Effector memory CD4-positive, alpha-beta T cell (primary cell): ENCODE data around the gene LBP.
"Not testable (repeated sequence)": the region's sequence is repeated elsewhere in the genome, so short reads cannot be mapped to it uniquely, and the experiment has no call there.

Source experiments
- DNase-seq, 3 donors: peaks; one replicate each; pipeline ENCODE4 v3.0.0-alpha.2; 2020
- H3K27ac ChIP-seq: 2 replicates; pipeline ENCODE4 v1.7.0; 2013; ENCODE audit warnings: mild to moderate bottlenecking, low read length, moderate library complexity; ENCODE audit not compliant: insufficient read depth, poor library complexity, severe bottlenecking
- H3K27me3 ChIP-seq: replicated peaks from 2 replicates; pipeline ENCODE4 v1.7.0; 2013; ENCODE audit warnings: mild to moderate bottlenecking, low read length; ENCODE audit not compliant: insufficient read depth, control insufficient read depth, poor library complexity, severe bottlenecking
- H3K36me3 ChIP-seq: 2 replicates; pipeline ENCODE4 v1.7.0; 2013; ENCODE audit warnings: mild to moderate bottlenecking, low read length, moderate library complexity; ENCODE audit not compliant: control insufficient read depth, insufficient read depth
- H3K4me1 ChIP-seq: 2 replicates; pipeline ENCODE4 v1.7.0; 2013; ENCODE audit warnings: low read length, mild to moderate bottlenecking; ENCODE audit not compliant: control insufficient read depth, insufficient read depth, poor library complexity, severe bottlenecking
- H3K4me3 ChIP-seq: 2 replicates; pipeline ENCODE4 v1.7.0; 2013; ENCODE audit warnings: low read length, low read depth, mild to moderate bottlenecking; ENCODE audit not compliant: insufficient read depth, poor library complexity, severe bottlenecking
- H3K9me3 ChIP-seq: 2 replicates; pipeline ENCODE4 v1.7.0; 2013; ENCODE audit warnings: mild to moderate bottlenecking, low read length, moderate library complexity; ENCODE audit not compliant: control insufficient read depth

LBP gene

DNA sequence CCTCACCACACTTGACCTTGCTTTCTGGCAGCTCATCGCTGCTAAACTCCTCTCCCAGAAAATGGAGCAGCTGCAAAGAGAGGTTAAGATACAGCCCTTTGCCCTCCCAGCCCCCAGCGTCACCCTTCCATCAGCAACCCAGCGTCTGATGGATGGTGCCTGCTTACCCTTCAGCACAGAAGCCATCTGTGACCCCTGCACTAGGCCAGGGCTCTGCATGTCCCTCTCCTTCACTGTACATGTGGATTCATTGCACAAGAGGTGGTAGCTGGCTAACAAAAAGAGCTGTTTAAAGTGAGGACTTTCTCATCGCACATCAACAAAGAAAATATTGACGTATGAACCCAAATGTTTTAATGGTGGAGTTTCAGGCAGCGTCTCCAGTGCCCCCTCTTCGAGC is 12.3 kb downstream of the LBP start:
- no peak overlapping the region for H3K27ac ChIP-seq
- H3K4me1 ChIP-seq, result no peaks in the 10 kb centered on the region
- no peaks in the 10 kb centered on the region for H3K36me3 ChIP-seq
- no peak overlapping the region for H3K4me3 ChIP-seq
- no peaks in the 10 kb centered on the region for H3K27me3 ChIP-seq
- H3K9me3 ChIP-seq, result no peaks in the 10 kb centered on the region
- DNase-seq, result no peak

DNA sequence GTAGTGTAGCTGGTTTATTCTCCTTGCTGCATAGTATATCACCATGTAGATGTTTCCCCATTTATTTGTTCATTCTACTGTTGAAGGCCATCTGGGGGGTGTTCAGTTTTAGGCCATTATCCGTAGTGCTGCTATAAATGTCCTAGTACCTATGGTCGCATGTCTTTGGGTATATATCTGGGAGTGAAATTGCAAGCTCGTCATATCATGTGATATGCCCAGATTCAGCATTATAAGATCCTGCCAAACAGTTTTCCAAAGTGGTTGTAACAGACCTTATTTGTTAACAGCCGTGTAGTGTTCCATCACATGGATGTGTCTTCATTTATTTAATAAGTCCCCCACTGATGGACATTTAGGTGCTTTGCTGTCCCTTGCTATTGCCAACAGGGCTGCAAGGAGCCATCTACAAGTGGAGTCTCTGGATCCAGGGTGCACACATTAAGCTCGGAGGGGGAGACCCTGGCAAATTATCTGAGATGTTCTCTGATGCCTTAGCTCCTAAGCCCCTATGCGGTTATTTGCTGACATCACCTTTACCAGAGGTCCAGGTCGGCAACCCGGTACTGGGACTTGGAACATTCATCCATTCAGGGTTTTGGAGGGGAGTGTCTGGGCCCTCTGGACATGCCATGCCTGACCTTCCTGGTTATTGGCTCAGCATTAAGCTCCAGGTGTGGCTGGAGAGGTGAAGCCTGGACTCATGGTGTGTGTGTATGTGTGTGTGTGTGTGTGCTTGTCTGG is 16.9 kb downstream of the LBP start:
- no peak for DNase-seq
- H3K4me1 ChIP-seq, result no peaks in the 10 kb centered on the region
- H3K4me3 ChIP-seq, result no peak overlapping the region
- no peaks in the 10 kb centered on the region for H3K36me3 ChIP-seq
- no peaks in the 10 kb centered on the region for H3K9me3 ChIP-seq
- H3K27me3 ChIP-seq, result no peaks in the 10 kb centered on the region
- no peak overlapping the region for H3K27ac ChIP-seq

GRCh38 chr20:38369389-38369788 is 23.1 kb downstream of the LBP start:
- DNase-seq, result no peak
- Histone ChIP-seq H3K27ac (no peak overlapping the region), H3K9me3 (no peaks in the 10 kb centered on the region), H3K27me3 (no peaks in the 10 kb centered on the region), H3K4me3 (no peak overlapping the region), H3K4me1 (no peaks in the 10 kb centered on the region), H3K36me3 (no peaks in the 10 kb centered on the region)

GRCh38 chr20:38372806-38373205 is 26.5 kb downstream of the LBP start:
- Histone ChIP-seq H3K9me3 (no peaks in the 10 kb centered on the region), H3K27me3 (no peaks in the 10 kb centered on the region), H3K27ac (no peak overlapping the region), H3K36me3 (no peaks in the 10 kb centered on the region), H3K4me3 (no peak overlapping the region), H3K4me1 (no peaks in the 10 kb centered on the region)
- DNase-seq, result no peak

DNA sequence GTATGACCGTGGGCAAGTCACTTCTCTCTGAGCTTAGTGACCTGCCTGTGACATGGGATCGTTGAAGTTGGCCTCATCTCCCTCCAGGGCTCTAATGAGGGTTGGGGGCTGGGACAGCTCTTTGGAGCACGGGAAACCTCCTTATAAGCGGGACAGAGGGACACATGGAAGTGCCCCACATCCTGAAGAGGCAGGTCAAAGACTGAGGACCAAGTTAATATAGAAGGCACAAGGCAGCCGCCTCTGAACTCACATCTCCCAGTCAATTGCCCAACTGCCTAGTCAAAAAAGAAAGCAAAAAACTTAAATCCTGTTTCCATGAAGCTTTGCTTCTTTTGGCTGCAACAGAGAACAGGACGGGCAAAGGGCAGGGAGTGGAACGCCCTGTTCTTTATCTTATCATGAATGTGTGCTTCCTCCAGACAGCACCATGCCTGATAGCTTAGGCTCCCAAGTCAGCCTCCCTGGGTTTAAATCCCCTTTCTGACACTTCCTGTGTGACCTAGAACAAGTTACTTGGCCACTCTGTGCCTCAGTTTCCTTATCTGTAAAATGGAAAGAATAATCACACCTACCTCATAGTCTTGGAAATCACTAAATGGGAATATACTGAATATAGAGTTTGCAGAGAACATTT is 27.1 kb downstream of the LBP start:
- H3K27me3 ChIP-seq, result no peaks in the 10 kb centered on the region
- H3K4me3 ChIP-seq, result no peak overlapping the region
- no peaks in the 10 kb centered on the region for H3K4me1 ChIP-seq
- H3K27ac ChIP-seq, result no peak overlapping the region
- no peaks in the 10 kb centered on the region for H3K9me3 ChIP-seq
- no peak for DNase-seq
- no peaks in the 10 kb centered on the region for H3K36me3 ChIP-seq

DNA sequence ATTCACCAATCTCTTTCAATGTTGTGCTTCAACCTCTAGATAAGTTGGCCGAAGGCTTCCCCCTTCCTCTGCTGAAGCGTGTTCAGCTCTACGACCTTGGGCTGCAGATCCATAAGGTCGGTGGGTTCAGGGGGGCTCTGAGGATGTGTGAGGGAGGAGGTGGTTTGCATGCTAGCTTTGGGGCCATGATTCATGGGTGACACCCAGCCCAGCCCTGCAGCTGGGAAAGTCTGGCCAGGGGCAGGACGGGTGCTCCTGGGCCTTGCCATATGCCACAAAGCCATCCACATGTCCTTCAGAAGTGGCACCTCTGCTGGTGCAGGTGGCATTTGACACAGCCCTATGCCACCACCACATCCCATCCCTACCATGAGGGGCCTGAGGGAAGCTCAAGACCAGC is 27.6 kb downstream of the LBP start:
- Histone ChIP-seq H3K4me3 (no peak overlapping the region), H3K36me3 (no peaks in the 10 kb centered on the region), H3K27ac (no peak overlapping the region), H3K27me3 (no peaks in the 10 kb centered on the region), H3K9me3 (no peaks in the 10 kb centered on the region), H3K4me1 (no peaks in the 10 kb centered on the region)
- DNase-seq, result no peak

DNA sequence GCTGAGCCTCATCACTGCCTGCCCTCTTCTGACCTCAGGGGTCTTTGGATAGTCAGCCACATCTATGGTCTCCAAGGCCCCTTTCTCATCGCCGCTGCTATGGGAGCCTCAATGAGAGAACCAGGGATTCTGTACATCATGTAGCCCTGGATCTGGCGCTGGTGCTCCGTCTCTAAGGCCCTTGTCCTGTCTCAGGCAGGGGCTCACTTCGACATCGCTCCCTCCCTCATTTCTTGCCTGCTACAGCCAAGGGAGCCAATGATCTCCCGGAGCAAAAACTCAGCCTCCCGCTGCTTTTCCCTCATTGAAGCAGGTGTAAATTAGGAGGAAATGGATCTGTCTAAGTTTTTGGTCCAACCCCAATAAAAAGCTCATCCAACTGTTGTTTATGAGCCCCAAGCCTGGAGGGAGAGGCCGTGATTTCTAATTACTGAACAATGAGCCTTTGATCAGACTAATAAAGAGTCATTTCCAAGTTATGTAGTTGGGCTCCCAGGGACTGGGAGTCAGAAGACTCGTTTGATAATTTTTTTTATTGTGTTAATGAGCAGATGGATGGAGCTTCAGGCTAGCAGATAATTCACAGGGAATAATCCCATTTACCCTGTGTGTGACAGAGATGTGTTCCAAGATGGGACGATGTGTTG is 30.9 kb downstream of the LBP start:
- DNase-seq, result no peak
- Histone ChIP-seq H3K4me1 (no peaks in the 10 kb centered on the region), H3K4me3 (no peak overlapping the region), H3K36me3 (no peaks in the 10 kb centered on the region), H3K27me3 (no peaks in the 10 kb centered on the region), H3K27ac (no peak overlapping the region), H3K9me3 (no peaks in the 10 kb centered on the region)

DNA sequence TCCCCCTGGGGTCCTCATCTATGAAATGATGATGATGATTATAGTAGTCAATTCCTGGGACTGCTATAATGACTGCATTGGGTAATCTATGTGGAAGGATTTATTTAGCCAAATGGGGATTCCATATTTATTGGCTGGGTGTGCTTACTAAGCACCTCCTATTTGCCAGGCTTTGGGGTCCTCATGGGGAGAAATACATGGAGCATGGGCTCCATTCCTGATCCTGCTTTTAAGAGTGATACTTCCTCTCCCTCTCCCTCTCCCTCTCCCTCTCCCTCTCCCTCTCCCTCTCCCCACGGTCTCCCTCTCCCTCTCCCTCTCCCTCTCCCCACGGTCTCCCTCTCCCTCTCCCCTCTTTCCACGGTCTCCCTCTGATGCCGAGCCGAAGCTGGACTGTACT is 31.6 kb downstream of the LBP start:
- not testable (repeated sequence) for H3K27me3 ChIP-seq, DNase-seq, H3K9me3 ChIP-seq, H3K4me1 ChIP-seq, H3K36me3 ChIP-seq, H3K27ac ChIP-seq, H3K4me3 ChIP-seq

- Histone ChIP-seq H3K4me3 (no peak overlapping the region), H3K4me1 (no peaks in the 10 kb centered on the region), H3K9me3 (no peaks in the 10 kb centered on the region), H3K27me3 (peaks cover 12% of the 10 kb centered on the region), H3K27ac (no peak overlapping the region), H3K36me3 (no peaks in the 10 kb centered on the region)
- no peak for DNase-seq
These were observed 36.9 kb downstream of the LBP start for GRCh38 chr20:38383147-38383546.

GRCh38 chr20:38386004-38386403 is 39.7 kb downstream of the LBP start:
- peaks cover 12% of the 10 kb centered on the region for H3K27me3 ChIP-seq
- DNase-seq, result no peak
- no peaks in the 10 kb centered on the region for H3K9me3 ChIP-seq
- no peaks in the 10 kb centered on the region for H3K4me1 ChIP-seq
- no peak overlapping the region for H3K27ac ChIP-seq
- H3K36me3 ChIP-seq, result no peaks in the 10 kb centered on the region
- no peak overlapping the region for H3K4me3 ChIP-seq
